ENCODE measurements around the gene TTC23.

Gene TTC23

DNA sequence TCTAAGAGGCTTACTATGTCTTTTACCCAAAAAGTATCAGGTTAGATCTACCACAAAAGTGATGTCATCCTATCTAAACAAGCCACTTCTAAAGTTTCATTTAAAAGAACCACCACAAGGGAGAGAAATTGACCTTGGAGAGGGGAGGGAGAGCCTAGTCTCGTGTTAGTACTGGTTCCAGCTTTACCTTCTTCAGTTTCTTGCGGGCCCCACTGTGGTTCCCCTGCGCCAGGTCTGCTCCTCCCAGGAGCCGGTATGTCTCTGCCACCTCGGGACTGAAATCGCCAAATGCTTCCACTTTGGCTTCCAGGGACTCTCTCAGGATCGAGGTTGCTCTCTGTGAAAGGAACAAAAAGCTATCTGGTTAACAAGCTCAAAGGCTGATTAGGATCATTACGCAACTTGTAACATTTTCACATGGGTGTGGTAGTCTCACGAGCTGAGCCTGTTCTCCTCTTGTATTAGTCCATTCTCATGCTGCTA lies 93.4 kb downstream of the TTC23 start:
- H3K4me3 ChIP-seq (replicated peaks; ENCODE audit: low read depth, low read length), result no peak overlapping the region
- no peak for DNase-seq (ENCODE audit: low read depth)
- TF ChIP-seq, protein P1, sequence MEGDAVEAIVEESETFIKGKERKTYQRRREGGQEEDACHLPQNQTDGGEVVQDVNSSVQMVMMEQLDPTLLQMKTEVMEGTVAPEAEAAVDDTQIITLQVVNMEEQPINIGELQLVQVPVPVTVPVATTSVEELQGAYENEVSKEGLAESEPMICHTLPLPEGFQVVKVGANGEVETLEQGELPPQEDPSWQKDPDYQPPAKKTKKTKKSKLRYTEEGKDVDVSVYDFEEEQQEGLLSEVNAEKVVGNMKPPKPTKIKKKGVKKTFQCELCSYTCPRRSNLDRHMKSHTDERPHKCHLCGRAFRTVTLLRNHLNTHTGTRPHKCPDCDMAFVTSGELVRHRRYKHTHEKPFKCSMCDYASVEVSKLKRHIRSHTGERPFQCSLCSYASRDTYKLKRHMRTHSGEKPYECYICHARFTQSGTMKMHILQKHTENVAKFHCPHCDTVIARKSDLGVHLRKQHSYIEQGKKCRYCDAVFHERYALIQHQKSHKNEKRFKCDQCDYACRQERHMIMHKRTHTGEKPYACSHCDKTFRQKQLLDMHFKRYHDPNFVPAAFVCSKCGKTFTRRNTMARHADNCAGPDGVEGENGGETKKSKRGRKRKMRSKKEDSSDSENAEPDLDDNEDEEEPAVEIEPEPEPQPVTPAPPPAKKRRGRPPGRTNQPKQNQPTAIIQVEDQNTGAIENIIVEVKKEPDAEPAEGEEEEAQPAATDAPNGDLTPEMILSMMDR (IDR thresholded peaks at IDR 0.05; ENCODE audit: low read length, missing control alignments), result no peak

DNA sequence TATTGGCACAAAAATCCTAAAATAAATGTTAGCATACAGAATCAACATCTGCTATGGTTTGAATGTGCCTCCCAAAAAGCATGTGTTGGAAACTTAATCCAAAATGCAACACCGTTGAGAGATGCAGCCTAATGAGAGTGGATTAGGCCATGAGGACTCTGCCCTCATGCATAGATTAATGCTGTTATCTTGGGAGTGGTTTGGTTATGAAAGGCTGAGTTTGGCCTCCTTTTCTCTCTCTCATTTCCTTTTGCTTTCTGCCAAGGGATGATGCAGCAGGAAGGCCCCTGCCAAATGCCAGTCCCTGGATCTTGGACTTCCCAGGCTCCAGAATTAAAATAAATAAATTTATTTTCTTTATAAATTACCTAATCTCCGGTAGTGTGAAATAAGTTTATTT lies 95.1 kb downstream of the TTC23 start:
- H3K4me3 ChIP-seq (replicated peaks; ENCODE audit: low read depth, low read length), result no peak overlapping the region
- TF ChIP-seq, protein P1 (IDR thresholded peaks at IDR 0.05; ENCODE audit: low read length, missing control alignments), result no peak
- peak; percentile 16 for DNase-seq (ENCODE audit: low read depth)

DNA sequence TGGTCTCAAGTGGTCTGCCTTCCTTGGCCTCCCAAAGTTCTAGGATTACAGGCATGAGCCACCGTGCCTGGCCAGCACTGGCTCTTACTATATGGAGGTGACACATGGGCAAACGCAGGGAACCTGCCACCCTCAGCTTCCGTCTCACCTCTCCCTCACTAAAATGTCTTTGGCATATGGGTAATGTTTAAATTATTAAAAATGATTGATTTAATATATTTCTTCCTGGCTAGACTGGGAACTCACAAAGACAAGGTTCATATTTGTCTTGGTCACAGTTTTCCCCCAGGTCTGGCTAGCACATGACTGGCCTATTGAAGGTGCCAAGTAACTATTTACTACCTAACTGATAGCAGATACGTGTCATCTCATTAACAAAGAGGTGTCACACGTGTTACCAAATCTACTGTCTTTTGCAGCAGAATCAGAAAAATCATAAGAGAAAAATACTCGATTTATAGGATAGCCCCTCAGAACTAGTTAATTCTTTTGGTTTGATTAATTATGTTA lies 96.3 kb downstream of the TTC23 start:
- DNase-seq (ENCODE audit: low read depth), result no peak
- no peak overlapping the region for H3K4me3 ChIP-seq (replicated peaks; ENCODE audit: low read depth, low read length)
- TF ChIP-seq, protein P1 (IDR thresholded peaks at IDR 0.05; ENCODE audit: low read length, missing control alignments), result no peak

DNA sequence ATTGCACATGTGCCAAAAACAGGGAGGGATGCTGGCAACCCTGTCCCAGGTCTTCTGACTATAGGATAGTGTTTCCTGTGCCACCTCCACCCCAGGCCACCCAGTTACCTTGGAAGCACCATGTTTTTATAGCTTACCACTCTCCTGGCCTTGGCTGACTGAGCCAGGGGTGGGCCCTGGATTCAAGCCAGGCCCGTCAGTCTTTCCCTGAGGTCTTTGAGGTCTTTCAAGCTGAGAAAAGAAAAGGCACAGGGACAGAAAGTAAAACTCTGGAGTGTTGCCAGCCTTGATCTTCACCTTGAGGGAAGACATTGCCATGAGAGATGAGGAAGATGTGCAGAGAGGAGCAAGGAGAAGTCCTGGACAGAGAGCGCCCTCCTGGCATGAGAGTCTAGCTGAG lies 98.2 kb downstream of the TTC23 start:
- no peak for DNase-seq (ENCODE audit: low read depth)
- H3K4me3 ChIP-seq (replicated peaks; ENCODE audit: low read depth, low read length), result no peak overlapping the region
- TF ChIP-seq, protein P1 (IDR thresholded peaks at IDR 0.05; ENCODE audit: low read length, missing control alignments), result no peak

DNA sequence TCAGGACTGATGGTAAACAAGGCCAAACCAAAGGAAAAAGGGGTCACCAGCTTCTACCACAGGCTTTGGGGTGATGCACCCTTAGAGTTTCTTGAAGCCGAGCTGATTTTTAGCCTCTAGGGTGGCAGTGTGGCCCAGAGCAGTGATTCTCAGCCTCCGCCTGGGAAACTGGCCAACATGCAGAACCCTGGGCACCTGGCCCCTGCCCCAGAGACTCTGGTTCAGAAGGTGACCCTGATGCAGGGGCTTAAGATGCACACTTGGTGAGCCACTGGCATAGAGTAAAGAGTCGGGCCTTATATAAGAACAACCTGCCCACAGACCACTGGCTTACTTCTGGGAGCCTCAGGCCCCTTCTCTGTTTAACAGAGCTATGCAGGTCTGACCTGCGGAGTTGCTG lies 100.0 kb downstream of the TTC23 start:
- DNase-seq (ENCODE audit: low read depth), result no peak
- TF ChIP-seq, protein P1 (IDR thresholded peaks at IDR 0.05; ENCODE audit: low read length, missing control alignments), result no peak
- H3K4me3 ChIP-seq (replicated peaks; ENCODE audit: low read depth, low read length), result no peak overlapping the region

DNA sequence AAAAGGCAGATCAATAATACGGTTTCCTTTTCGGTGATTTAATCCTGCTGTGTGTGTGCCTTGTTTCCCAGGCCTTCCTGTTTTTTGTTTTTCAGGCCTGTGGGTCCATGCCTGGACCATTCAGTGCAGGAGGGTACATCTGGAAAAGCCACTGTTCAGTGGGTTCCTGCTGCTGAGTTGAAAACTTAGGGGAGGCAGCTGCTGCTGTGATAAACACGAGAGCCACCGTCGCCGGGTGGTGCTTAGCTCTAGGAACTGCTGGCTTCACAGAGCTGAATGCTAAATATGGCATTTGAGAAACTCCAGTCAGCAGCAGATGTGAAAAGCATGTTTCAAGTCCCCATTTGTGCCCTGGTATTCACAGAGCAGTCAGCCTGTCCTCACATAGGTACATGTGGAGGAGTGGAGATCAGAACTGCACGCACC lies 100.5 kb downstream of the TTC23 start:
- no peak for DNase-seq (ENCODE audit: low read depth)
- TF ChIP-seq, protein P1 (IDR thresholded peaks at IDR 0.05; ENCODE audit: low read length, missing control alignments), result no peak
- no peak overlapping the region for H3K4me3 ChIP-seq (replicated peaks; ENCODE audit: low read depth, low read length)

DNA sequence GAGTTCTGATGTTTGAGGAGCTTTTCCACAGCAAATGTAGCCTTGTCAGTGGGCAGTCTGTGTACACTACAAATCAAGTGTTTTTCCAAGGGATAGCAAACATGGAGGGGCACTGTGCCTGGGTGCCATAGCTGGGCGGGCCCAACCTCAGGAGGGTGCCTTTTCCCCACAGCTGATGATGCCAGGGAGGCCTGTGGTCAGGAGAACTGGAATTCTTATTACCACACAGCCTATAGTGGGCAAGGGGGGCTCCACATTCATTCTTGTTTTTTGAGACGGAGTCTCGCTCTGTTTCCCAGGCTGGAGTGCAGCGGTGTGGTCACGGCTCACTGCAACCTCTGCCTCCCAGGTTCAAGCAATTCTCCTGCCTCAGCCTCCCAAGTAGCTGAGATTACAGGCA lies 102.7 kb downstream of the TTC23 start:
- DNase-seq (ENCODE audit: low read depth), result no peak
- no peak overlapping the region for H3K4me3 ChIP-seq (replicated peaks; ENCODE audit: low read depth, low read length)
- TF ChIP-seq, protein P1 (IDR thresholded peaks at IDR 0.05; ENCODE audit: low read length, missing control alignments), result no peak

Measured in fibroblast of pulmonary artery (primary cell).